Measurements from ENCODE around the gene KLHL21.

DNA sequence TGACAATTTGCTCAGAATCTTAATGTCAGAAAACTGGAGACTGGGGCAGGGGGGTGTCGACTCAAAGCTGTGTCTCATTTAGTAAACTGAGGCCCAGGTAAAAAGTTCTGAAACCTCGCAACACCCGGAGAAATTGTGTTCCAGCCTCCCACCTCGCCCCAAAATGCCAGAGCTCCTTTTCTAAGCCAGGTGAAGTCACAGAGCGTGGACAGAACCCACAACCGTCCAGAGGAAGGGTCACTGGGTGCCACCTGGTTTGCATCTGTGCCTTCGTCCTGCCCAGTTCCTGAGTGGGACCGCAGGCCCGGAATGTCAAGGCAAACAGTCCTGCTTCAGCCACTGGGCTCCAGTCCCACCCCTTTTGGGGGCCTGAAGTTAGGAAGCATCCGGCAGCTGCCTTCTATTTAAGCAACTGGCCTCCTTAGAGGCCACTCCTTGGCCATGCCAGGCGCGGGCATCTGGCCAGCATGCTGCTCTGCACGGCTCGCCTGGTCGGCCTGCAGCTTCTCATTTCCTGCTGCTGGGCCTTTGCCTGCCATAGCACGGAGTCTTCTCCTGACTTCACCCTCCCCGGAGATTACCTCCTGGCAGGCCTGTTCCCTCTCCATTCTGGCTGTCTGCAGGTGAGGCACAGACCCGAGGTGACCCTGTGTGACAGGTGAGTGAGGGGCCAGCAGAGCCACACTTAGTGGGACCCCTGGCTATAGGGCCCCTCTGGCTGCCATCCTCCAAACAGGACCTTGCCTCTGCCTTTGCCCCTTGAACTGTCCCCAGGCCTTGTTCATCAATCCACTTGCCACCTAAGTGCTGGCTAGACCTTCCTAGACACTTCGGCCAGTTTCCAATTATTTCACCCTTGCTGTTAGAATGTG lies 47.5 kb downstream of the KLHL21 start, which contains the start of gene TAS1R1:
- TF ChIP-seq, protein P1, sequence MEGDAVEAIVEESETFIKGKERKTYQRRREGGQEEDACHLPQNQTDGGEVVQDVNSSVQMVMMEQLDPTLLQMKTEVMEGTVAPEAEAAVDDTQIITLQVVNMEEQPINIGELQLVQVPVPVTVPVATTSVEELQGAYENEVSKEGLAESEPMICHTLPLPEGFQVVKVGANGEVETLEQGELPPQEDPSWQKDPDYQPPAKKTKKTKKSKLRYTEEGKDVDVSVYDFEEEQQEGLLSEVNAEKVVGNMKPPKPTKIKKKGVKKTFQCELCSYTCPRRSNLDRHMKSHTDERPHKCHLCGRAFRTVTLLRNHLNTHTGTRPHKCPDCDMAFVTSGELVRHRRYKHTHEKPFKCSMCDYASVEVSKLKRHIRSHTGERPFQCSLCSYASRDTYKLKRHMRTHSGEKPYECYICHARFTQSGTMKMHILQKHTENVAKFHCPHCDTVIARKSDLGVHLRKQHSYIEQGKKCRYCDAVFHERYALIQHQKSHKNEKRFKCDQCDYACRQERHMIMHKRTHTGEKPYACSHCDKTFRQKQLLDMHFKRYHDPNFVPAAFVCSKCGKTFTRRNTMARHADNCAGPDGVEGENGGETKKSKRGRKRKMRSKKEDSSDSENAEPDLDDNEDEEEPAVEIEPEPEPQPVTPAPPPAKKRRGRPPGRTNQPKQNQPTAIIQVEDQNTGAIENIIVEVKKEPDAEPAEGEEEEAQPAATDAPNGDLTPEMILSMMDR (IDR thresholded peaks at IDR 0.05): no peak
- TF ChIP-seq EP300 (IDR thresholded peaks at IDR 0.05) (no peak), POLR2AphosphoS5 (IDR thresholded peaks at IDR 0.05) (no peak), POLR2A (IDR thresholded peaks at IDR 0.05) (no peak)

All from upper lobe of left lung (tissue), 4 donors.